Activated CD4-positive, alpha-beta T cell treated with anti-CD3 and anti-CD28 coated beads for 24 hours (primary cell): Measurements from ENCODE around the gene NRL.
"Not testable (repeated sequence)": the region's sequence is repeated elsewhere in the genome, so short reads cannot be mapped to it uniquely, and the experiment has no call there.

ENCODE experiments used
- DNase-seq, 2 donors: peaks; one replicate each; pipeline ENCODE4 v3.0.0-alpha.2; 2020; ENCODE audit warnings: low read depth in 2 of 2

Gene NRL

GRCh38 chr14:24123424-24124417 lies 9.0 kb upstream of the NRL start:
- no peak for DNase-seq

- DNase-seq: no peak
These were observed 8.1 kb upstream of the NRL start for GRCh38 chr14:24122898-24123297.

- DNase-seq: no peak
These were observed 7.7 kb upstream of the NRL start for GRCh38 chr14:24122416-24122815.

- no peak for DNase-seq
These were observed 6.5 kb upstream of the NRL start for GRCh38 chr14:24121210-24121609.

- no peak for DNase-seq
These were observed 4.9 kb upstream of the NRL start for GRCh38 chr14:24119691-24120090.

GRCh38 chr14:24117179-24117578 lies 2.4 kb upstream of the NRL start:
- no peak for DNase-seq

- no peak for DNase-seq
These were observed 1.5 kb upstream of the NRL start for GRCh38 chr14:24116128-24116814.

- DNase-seq: no peak
These were observed 826 bp upstream of the NRL start for GRCh38 chr14:24115422-24116127.

GRCh38 chr14:24113801-24114531 lies 783 bp downstream of the NRL start:
- DNase-seq: peak; percentile 64 to 67

GRCh38 chr14:24113379-24113800 lies 1.4 kb downstream of the NRL start:
- no peak for DNase-seq

GRCh38 chr14:24110523-24110922 lies 4.2 kb downstream of the NRL start:
- no peak for DNase-seq

GRCh38 chr14:24110060-24110459 lies 4.7 kb downstream of the NRL start:
- DNase-seq: no peak

GRCh38 chr14:24108336-24108874 lies 6.3 kb downstream of the NRL start:
- DNase-seq: no peak

- no peak for DNase-seq
These were observed 8.0 kb downstream of the NRL start for GRCh38 chr14:24106672-24107271.

GRCh38 chr14:24105609-24106239 lies 9.0 kb downstream of the NRL start:
- DNase-seq: not testable (repeated sequence)

- DNase-seq: no peak
These were observed 11.3 kb downstream of the NRL start for GRCh38 chr14:24103451-24103850.

- no peak for DNase-seq
These were observed 12.2 kb downstream of the NRL start for GRCh38 chr14:24102357-24103048.

GRCh38 chr14:24100982-24101494 lies 13.7 kb downstream of the NRL start:
- DNase-seq: no peak

GRCh38 chr14:24100197-24100981 lies 14.4 kb downstream of the NRL start:
- DNase-seq: no peak
